WTC11 (cell line): ENCODE data around the gene DUXB.

Experiments
- ESRRA ChIP-seq: sonication (generic); formaldehyde crosslinking; IDR thresholded peaks from 2 replicates; pipeline ENCODE4 v1.8.1; 2022; ENCODE audit warnings: mild to moderate bottlenecking, missing genetic modification reagents, borderline replicate concordance
- FOXP4 ChIP-seq: sonication (generic); formaldehyde crosslinking; IDR thresholded peaks from 2 replicates; pipeline ENCODE4 v1.8.0; 2022; ENCODE audit warnings: mild to moderate bottlenecking, missing genetic modification reagents
- JUN ChIP-seq: sonication (generic); formaldehyde crosslinking; IDR thresholded peaks from 2 replicates; pipeline ENCODE4 v1.8.0; 2023; ENCODE audit warnings: mild to moderate bottlenecking, missing genetic modification reagents
- TCF7 ChIP-seq: sonication (generic); formaldehyde crosslinking; IDR thresholded peaks from 2 replicates; pipeline ENCODE4 v1.8.0; 2022; ENCODE audit warnings: mild to moderate bottlenecking, low read depth, missing genetic modification reagents, moderate library complexity
- TEAD4 ChIP-seq: sonication (generic); formaldehyde crosslinking; IDR thresholded peaks from 2 replicates; pipeline ENCODE4 v1.8.0; 2022; ENCODE audit warnings: mild to moderate bottlenecking, missing genetic modification reagents
- ZNF263 ChIP-seq: sonication (generic); formaldehyde crosslinking; IDR thresholded peaks from 2 replicates; pipeline ENCODE4 v1.8.1; 2022; ENCODE audit warnings: low read depth, mild to moderate bottlenecking, moderate library complexity, missing genetic modification reagents
- TF ChIP-seq, protein P1 (sequence below): fragments of 200-600 bp; IDR thresholded peaks from 2 replicates; pipeline ENCODE4 v1.8.0; 2022; ENCODE audit warnings: antibody characterized with exemption
- TF ChIP-seq, protein P2 (sequence below): sonication (generic); formaldehyde crosslinking; IDR thresholded peaks from 2 replicates; pipeline ENCODE4 v1.8.1; 2023; ENCODE audit warnings: mild to moderate bottlenecking, missing genetic modification reagents, borderline replicate concordance
- TF ChIP-seq, protein P3 (sequence below): sonication (generic); formaldehyde crosslinking; IDR thresholded peaks from 2 replicates; pipeline ENCODE4 v1.8.0; 2022; ENCODE audit warnings: mild to moderate bottlenecking, missing genetic modification reagents
- TF ChIP-seq, protein P4 (sequence below): sonication (generic); formaldehyde crosslinking; IDR thresholded peaks from 2 replicates; pipeline ENCODE4 v1.8.0; 2023; ENCODE audit warnings: mild to moderate bottlenecking, missing genetic modification reagents
- TF ChIP-seq, protein P5 (sequence below): sonication (generic); formaldehyde crosslinking; IDR thresholded peaks from 2 replicates; pipeline ENCODE4 v1.8.1; 2022; ENCODE audit warnings: mild to moderate bottlenecking, missing genetic modification reagents, moderate library complexity, borderline replicate concordance
- TF ChIP-seq, protein P6 (sequence below): fragments of 250-450 bp; sonication (Bioruptor Pico); IDR thresholded peaks from 2 replicates; pipeline ENCODE4 v1.9.0; 2021; ENCODE audit warnings: mild to moderate bottlenecking
- TF ChIP-seq, protein P7 (sequence below): sonication (generic); formaldehyde crosslinking; IDR thresholded peaks from 2 replicates; pipeline ENCODE4 v1.8.1; 2023; ENCODE audit warnings: mild to moderate bottlenecking, missing genetic modification reagents, moderate library complexity

GRCh38 chr16:75647492-75648264, 53.6 kb downstream of the DUXB start, which contains the start of the genes KARS1 and TERF2IP:
- no peak; the same call in 1 of the 2 replicates for TF ChIP-seq FOXP4
- TF ChIP-seq, protein P1, sequence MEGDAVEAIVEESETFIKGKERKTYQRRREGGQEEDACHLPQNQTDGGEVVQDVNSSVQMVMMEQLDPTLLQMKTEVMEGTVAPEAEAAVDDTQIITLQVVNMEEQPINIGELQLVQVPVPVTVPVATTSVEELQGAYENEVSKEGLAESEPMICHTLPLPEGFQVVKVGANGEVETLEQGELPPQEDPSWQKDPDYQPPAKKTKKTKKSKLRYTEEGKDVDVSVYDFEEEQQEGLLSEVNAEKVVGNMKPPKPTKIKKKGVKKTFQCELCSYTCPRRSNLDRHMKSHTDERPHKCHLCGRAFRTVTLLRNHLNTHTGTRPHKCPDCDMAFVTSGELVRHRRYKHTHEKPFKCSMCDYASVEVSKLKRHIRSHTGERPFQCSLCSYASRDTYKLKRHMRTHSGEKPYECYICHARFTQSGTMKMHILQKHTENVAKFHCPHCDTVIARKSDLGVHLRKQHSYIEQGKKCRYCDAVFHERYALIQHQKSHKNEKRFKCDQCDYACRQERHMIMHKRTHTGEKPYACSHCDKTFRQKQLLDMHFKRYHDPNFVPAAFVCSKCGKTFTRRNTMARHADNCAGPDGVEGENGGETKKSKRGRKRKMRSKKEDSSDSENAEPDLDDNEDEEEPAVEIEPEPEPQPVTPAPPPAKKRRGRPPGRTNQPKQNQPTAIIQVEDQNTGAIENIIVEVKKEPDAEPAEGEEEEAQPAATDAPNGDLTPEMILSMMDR = no peak
- TF ChIP-seq, protein P2, sequence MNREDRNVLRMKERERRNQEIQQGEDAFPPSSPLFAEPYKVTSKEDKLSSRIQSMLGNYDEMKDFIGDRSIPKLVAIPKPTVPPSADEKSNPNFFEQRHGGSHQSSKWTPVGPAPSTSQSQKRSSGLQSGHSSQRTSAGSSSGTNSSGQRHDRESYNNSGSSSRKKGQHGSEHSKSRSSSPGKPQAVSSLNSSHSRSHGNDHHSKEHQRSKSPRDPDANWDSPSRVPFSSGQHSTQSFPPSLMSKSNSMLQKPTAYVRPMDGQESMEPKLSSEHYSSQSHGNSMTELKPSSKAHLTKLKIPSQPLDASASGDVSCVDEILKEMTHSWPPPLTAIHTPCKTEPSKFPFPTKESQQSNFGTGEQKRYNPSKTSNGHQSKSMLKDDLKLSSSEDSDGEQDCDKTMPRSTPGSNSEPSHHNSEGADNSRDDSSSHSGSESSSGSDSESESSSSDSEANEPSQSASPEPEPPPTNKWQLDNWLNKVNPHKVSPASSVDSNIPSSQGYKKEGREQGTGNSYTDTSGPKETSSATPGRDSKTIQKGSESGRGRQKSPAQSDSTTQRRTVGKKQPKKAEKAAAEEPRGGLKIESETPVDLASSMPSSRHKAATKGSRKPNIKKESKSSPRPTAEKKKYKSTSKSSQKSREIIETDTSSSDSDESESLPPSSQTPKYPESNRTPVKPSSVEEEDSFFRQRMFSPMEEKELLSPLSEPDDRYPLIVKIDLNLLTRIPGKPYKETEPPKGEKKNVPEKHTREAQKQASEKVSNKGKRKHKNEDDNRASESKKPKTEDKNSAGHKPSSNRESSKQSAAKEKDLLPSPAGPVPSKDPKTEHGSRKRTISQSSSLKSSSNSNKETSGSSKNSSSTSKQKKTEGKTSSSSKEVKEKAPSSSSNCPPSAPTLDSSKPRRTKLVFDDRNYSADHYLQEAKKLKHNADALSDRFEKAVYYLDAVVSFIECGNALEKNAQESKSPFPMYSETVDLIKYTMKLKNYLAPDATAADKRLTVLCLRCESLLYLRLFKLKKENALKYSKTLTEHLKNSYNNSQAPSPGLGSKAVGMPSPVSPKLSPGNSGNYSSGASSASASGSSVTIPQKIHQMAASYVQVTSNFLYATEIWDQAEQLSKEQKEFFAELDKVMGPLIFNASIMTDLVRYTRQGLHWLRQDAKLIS (CRISPR knock-in tag) = no peak
- 0 out of 2 replicates have a peak, but pooled peaks have one; percentile 12 for TF ChIP-seq ESRRA (CRISPR knock-in tag)
- TF ChIP-seq, protein P3, sequence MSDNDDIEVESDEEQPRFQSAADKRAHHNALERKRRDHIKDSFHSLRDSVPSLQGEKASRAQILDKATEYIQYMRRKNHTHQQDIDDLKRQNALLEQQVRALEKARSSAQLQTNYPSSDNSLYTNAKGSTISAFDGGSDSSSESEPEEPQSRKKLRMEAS (CRISPR knock-in tag) = peak; percentile 79
- TF ChIP-seq TCF7 (CRISPR knock-in tag) = no peak
- TF ChIP-seq TEAD4 = no peak
- TF ChIP-seq, protein P4, sequence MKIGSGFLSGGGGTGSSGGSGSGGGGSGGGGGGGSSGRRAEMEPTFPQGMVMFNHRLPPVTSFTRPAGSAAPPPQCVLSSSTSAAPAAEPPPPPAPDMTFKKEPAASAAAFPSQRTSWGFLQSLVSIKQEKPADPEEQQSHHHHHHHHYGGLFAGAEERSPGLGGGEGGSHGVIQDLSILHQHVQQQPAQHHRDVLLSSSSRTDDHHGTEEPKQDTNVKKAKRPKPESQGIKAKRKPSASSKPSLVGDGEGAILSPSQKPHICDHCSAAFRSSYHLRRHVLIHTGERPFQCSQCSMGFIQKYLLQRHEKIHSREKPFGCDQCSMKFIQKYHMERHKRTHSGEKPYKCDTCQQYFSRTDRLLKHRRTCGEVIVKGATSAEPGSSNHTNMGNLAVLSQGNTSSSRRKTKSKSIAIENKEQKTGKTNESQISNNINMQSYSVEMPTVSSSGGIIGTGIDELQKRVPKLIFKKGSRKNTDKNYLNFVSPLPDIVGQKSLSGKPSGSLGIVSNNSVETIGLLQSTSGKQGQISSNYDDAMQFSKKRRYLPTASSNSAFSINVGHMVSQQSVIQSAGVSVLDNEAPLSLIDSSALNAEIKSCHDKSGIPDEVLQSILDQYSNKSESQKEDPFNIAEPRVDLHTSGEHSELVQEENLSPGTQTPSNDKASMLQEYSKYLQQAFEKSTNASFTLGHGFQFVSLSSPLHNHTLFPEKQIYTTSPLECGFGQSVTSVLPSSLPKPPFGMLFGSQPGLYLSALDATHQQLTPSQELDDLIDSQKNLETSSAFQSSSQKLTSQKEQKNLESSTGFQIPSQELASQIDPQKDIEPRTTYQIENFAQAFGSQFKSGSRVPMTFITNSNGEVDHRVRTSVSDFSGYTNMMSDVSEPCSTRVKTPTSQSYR (CRISPR knock-in tag) = no peak
- TF ChIP-seq, protein P5, sequence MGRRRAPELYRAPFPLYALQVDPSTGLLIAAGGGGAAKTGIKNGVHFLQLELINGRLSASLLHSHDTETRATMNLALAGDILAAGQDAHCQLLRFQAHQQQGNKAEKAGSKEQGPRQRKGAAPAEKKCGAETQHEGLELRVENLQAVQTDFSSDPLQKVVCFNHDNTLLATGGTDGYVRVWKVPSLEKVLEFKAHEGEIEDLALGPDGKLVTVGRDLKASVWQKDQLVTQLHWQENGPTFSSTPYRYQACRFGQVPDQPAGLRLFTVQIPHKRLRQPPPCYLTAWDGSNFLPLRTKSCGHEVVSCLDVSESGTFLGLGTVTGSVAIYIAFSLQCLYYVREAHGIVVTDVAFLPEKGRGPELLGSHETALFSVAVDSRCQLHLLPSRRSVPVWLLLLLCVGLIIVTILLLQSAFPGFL (CRISPR knock-in tag) = no peak
- TF ChIP-seq, protein P6, sequence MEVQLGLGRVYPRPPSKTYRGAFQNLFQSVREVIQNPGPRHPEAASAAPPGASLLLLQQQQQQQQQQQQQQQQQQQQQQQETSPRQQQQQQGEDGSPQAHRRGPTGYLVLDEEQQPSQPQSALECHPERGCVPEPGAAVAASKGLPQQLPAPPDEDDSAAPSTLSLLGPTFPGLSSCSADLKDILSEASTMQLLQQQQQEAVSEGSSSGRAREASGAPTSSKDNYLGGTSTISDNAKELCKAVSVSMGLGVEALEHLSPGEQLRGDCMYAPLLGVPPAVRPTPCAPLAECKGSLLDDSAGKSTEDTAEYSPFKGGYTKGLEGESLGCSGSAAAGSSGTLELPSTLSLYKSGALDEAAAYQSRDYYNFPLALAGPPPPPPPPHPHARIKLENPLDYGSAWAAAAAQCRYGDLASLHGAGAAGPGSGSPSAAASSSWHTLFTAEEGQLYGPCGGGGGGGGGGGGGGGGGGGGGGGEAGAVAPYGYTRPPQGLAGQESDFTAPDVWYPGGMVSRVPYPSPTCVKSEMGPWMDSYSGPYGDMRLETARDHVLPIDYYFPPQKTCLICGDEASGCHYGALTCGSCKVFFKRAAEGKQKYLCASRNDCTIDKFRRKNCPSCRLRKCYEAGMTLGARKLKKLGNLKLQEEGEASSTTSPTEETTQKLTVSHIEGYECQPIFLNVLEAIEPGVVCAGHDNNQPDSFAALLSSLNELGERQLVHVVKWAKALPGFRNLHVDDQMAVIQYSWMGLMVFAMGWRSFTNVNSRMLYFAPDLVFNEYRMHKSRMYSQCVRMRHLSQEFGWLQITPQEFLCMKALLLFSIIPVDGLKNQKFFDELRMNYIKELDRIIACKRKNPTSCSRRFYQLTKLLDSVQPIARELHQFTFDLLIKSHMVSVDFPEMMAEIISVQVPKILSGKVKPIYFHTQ = no peak
- TF ChIP-seq JUN (CRISPR knock-in tag) = no peak; the same call in 1 of the 2 replicates
- no peak for TF ChIP-seq ZNF263 (CRISPR knock-in tag)
- TF ChIP-seq, protein P7, sequence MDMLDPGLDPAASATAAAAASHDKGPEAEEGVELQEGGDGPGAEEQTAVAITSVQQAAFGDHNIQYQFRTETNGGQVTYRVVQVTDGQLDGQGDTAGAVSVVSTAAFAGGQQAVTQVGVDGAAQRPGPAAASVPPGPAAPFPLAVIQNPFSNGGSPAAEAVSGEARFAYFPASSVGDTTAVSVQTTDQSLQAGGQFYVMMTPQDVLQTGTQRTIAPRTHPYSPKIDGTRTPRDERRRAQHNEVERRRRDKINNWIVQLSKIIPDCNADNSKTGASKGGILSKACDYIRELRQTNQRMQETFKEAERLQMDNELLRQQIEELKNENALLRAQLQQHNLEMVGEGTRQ (CRISPR knock-in tag) = no peak
